Psoas muscle (tissue), 8 donors: Measurements from ENCODE around the gene RSPRY1. TPM values are rescaled to one million over a fixed set of nuclear protein-coding genes. Genes with fewer than 3 reads are reported as not detected.

ENCODE experiments used
- ATAC-seq, 4 donors: fragments of 200-7000 bp; cut with Tn5 transposase; one replicate each; pipeline ENCODE4 v1.9.1; 2020; ENCODE audit warnings: moderate library complexity in 3 of 4, mild to moderate bottlenecking in 2 of 4
- DNase-seq, 2 donors: peaks; one replicate each; pipeline ENCODE4 v3.0.0-alpha.2; 2020
- H3K27ac ChIP-seq: fragments of 200-600 bp; one replicate; pipeline ENCODE4 v1.8.0; 2022
- H3K27me3 ChIP-seq, 3 donors: fragments of 200-600 bp in 1 of 3; one replicate each; pipeline versions ENCODE4 v1.6.1 to v1.8.0; 2013 to 2022; ENCODE audit warnings: low read length in 2 of 3, mild to moderate bottlenecking in 2 of 3, moderate library complexity in 1 of 3; ENCODE audit not compliant: insufficient read depth in 3 of 3
- H3K36me3 ChIP-seq, 2 donors: fragments of 200-600 bp in 1 of 2; one replicate each; pipeline versions ENCODE4 v1.6.1 to v1.8.0; 2013 to 2022; ENCODE audit warnings: low read depth in 1 of 2, mild to moderate bottlenecking in 1 of 2, moderate library complexity in 1 of 2; ENCODE audit not compliant: insufficient read depth in 1 of 2
- H3K4me1 ChIP-seq: fragments of 200-600 bp; one replicate; pipeline ENCODE4 v1.8.0; 2022
- H3K4me3 ChIP-seq: fragments of 200-600 bp; one replicate; pipeline ENCODE4 v1.8.0; 2022; ENCODE audit warnings: mild to moderate bottlenecking
- H3K9me3 ChIP-seq: fragments of 200-600 bp; one replicate; pipeline ENCODE4 v1.8.0; 2022
- WGBS, 3 donors: extraction: QIAGEN DNeasy Blood & Tissue Kit; methylation state at CpG; one replicate each; pipeline versions ENCODE4 v1.1.6 to v1.1.7; 2013; 5-methylcytosine and 5-hydroxymethylcytosine counted together
- intact Hi-C, 2 donors: fragments of 100-400 bp; cut with DNase I; formaldehyde crosslinking; loops; one replicate each; pipeline versions ENCODE4 v1.11.0 to v1.14.2; 2022
- polyA plus RNA-seq, 3 donors: library from polyadenylated mRNA; stranded (reverse); fragments of 200-250 nt; gene quantifications; one replicate each; pipeline ENCODE4 v1.2.3, GENCODE V29; 2013
- total RNA-seq, 4 donors: library from RNA; stranded (reverse); fragmentation: NEBNext Ultra II Directional in 2 of 4; extraction: Animal tissue kit (Norgen Biotek cat#: 25700) in 2 of 4; gene quantifications; one replicate each; pipeline versions ENCODE4 v1.2.1 to v1.2.4, GENCODE V29; 2021 to 2023
- TF ChIP-seq, protein P1 (sequence below): fragments of 200-600 bp; IDR thresholded peaks from one replicate; pipeline ENCODE4 v1.8.0; 2022; ENCODE audit warnings: antibody characterized with exemption
- donor health status: healthy with polysubstance abuse.
- donor health status: DM: no; HTN: no; CAD: no; lungs with moderate emphysema.
- donor health status: Bipolar disorder and iron deficiency.
- donor health status: healthy.
- donor health status: DM: yes; HTN: yes; CAD: no.
- donor health status: DM: no; HTN: no; CAD: no.
- donor health status: DM: no; HTN: no; CAD: no.
- donor health status: DM: yes; HTN: yes; CAD: no.

RSPRY1 gene
- total and polyA plus RNA-seq, 7 donors, result 7.1 to 19.5 (median 15.2) TPM

GRCh38 chr16:57276596-57276995 is 90.5 kb downstream of the RSPRY1 start:
- Histone ChIP-seq H3K36me3 (no peaks in the 10 kb centered on the region), H3K9me3 (no peaks in the 10 kb centered on the region), H3K27ac (no peak overlapping the region), H3K4me3 (no peak overlapping the region), H3K27me3 (no peaks in the 10 kb centered on the region), H3K4me1 (no peaks in the 10 kb centered on the region)
- intact Hi-C loops, result no loop called here
- 47 to 54% (median 49%) methylated on average over 5 of the region's 5 CpGs for WGBS, 3 donors
- peak in 2 of 4 donors; percentile 33 to 45 for ATAC-seq
- DNase-seq, result no peak
- TF ChIP-seq, protein P1, sequence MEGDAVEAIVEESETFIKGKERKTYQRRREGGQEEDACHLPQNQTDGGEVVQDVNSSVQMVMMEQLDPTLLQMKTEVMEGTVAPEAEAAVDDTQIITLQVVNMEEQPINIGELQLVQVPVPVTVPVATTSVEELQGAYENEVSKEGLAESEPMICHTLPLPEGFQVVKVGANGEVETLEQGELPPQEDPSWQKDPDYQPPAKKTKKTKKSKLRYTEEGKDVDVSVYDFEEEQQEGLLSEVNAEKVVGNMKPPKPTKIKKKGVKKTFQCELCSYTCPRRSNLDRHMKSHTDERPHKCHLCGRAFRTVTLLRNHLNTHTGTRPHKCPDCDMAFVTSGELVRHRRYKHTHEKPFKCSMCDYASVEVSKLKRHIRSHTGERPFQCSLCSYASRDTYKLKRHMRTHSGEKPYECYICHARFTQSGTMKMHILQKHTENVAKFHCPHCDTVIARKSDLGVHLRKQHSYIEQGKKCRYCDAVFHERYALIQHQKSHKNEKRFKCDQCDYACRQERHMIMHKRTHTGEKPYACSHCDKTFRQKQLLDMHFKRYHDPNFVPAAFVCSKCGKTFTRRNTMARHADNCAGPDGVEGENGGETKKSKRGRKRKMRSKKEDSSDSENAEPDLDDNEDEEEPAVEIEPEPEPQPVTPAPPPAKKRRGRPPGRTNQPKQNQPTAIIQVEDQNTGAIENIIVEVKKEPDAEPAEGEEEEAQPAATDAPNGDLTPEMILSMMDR, result no peak

DNA sequence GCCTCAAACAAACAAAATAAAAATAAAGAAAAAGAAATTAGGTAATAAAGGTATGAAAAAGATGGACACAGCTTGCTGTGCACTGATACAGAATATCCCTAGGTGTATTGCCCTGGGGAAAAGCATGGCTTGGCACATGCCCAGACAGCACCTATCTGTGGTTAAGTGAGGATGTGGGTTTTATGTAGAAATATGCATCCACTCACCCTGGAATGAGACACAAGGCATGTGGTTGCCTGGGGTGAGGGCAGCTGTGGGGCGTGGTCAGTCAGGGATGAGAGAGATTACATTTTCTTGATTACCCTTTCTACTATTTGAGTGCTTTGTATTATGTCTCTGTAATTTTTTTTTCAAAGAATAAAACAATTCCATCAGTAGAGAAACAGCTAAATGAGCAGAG is 91.5 kb downstream of the RSPRY1 start:
- Histone ChIP-seq H3K4me3 (no peak overlapping the region), H3K9me3 (no peaks in the 10 kb centered on the region), H3K36me3 (no peaks in the 10 kb centered on the region), H3K27ac (no peak overlapping the region), H3K27me3 (peaks cover 0 to 2% (median 0%) of the 10 kb centered on the region in 3 donors), H3K4me1 (no peaks in the 10 kb centered on the region)
- 69 to 71% (median 69%) methylated on average over 1 of the region's 1 CpG for WGBS, 3 donors
- intact Hi-C loops, result no loop called here
- ATAC-seq (no peak), DNase-seq (no peak)
- TF ChIP-seq, protein P1, result no peak

DNA sequence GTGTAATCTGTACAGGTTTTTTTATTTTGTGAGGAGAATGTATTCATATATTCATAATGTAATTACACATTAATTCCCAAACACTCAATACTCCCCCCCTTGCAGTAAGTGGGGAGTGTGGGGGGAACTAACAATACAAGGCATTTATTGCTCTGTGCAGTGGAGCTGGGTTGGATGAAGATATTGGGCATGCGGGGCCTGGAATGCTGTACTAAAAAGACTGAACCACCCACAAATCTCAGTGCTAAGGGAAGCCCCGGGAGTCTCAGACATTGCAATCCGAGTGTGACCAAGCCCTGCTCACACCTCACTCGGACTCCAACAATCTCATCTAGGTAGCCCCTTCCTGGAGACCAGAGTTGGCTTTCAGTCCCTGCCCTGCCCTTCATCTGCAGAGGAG is 92.4 kb downstream of the RSPRY1 start:
- intact Hi-C loops, result no loop called here
- Histone ChIP-seq H3K4me1 (no peaks in the 10 kb centered on the region), H3K9me3 (no peaks in the 10 kb centered on the region), H3K27me3 (peaks cover 0 to 9% (median 0%) of the 10 kb centered on the region in 3 donors), H3K36me3 (no peaks in the 10 kb centered on the region), H3K4me3 (no peak overlapping the region), H3K27ac (no peak overlapping the region)
- ATAC-seq (no peak), DNase-seq (no peak)
- TF ChIP-seq, protein P1, result no peak
- 67 to 75% (median 74%) methylated on average over 4 of the region's 4 CpGs for WGBS, 3 donors

- H3K4me3 ChIP-seq, result no peak overlapping the region
- H3K36me3 ChIP-seq, result no peaks in the 10 kb centered on the region
- ATAC-seq (no peak), DNase-seq (no peak)
- H3K4me1 ChIP-seq, result peaks cover 8% of the 10 kb centered on the region
- 59 to 70% (median 66%) methylated on average over 7 of the region's 7 CpGs for WGBS, 3 donors
- TF ChIP-seq, protein P1, result no peak
- intact Hi-C loops, result no loop called here
- peaks cover 0 to 22% (median 8%) of the 10 kb centered on the region in 3 donors for H3K27me3 ChIP-seq
- H3K27ac ChIP-seq, result no peak overlapping the region
- H3K9me3 ChIP-seq, result no peaks in the 10 kb centered on the region
Observed at GRCh38 chr16:57279780-57280638, 93.9 kb downstream of the RSPRY1 start.
